ENCODE results near the gene BAZ2B. TPM values are rescaled to one million over a fixed set of nuclear protein-coding genes. Genes with fewer than 3 reads are reported as not detected.
A peak's percentile ranks its signal among the peaks of the same experiment; 100 is the strongest.

The BAZ2B gene
- total and polyA plus RNA-seq, 12 donors: 18.9 to 137 (median 68.0) TPM

GRCh38 chr2:159292157-159292556 lies 324.2 kb downstream of the BAZ2B start:
- H3K9me3 ChIP-seq (replicated peaks in 1 of 3): no peaks in the 10 kb centered on the region
- no peak overlapping the region for H3K27ac ChIP-seq
- H3K36me3 ChIP-seq (replicated peaks in 1 of 2): no peaks in the 10 kb centered on the region
- no peak for DNase-seq
- H3K4me3 ChIP-seq: no peak overlapping the region
- no peaks in the 10 kb centered on the region for H3K27me3 ChIP-seq
- TF ChIP-seq POLR2A (IDR thresholded peaks at IDR 0.05): no peak
- TF ChIP-seq, protein P1, sequence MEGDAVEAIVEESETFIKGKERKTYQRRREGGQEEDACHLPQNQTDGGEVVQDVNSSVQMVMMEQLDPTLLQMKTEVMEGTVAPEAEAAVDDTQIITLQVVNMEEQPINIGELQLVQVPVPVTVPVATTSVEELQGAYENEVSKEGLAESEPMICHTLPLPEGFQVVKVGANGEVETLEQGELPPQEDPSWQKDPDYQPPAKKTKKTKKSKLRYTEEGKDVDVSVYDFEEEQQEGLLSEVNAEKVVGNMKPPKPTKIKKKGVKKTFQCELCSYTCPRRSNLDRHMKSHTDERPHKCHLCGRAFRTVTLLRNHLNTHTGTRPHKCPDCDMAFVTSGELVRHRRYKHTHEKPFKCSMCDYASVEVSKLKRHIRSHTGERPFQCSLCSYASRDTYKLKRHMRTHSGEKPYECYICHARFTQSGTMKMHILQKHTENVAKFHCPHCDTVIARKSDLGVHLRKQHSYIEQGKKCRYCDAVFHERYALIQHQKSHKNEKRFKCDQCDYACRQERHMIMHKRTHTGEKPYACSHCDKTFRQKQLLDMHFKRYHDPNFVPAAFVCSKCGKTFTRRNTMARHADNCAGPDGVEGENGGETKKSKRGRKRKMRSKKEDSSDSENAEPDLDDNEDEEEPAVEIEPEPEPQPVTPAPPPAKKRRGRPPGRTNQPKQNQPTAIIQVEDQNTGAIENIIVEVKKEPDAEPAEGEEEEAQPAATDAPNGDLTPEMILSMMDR (IDR thresholded peaks at IDR 0.05): no peak
- no peaks in the 10 kb centered on the region for H3K4me1 ChIP-seq (replicated peaks in 1 of 2)
- intact Hi-C loops (cut with DNase I): no loop called here
- WGBS, 4 donors: 60 to 71% (median 67%) methylated on average over 5 to 6 of the region's 6 CpGs

DNA sequence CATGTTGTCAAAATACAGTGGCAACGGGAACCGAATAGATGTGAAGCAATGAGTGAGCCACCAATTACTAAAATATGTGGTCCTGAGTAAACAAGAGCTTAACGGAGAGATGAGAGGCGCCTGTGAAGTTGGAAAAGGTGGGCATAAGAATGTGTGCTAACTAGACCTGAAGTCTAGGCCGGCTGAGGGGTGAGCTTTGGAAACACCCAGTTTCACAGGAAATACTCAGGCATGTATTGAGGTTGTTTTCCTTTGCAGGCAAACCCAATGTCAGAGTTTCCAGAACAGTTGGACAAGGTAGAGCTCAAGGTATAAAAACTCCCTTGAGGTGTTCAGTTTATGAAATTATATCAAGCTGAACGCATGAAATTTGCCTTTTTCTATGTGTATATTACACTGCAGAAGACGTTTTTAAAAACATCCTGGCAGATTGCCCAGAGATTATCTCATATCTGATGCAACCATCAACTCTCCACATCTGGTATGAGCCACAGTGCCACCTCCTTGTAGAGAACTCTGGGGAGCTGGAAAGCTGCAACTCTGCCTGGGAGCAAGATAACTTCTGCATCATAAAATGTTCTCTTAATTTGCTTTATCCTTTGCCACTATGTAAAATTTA lies 325.9 kb downstream of the BAZ2B start:
- Histone ChIP-seq H3K9me3 (replicated peaks in 1 of 3) (no peaks in the 10 kb centered on the region), H3K4me1 (replicated peaks in 1 of 2) (peaks cover 4% of the 10 kb centered on the region in 2 donors), H3K27me3 (no peaks in the 10 kb centered on the region), H3K4me3 (no peak overlapping the region), H3K27ac (no peak overlapping the region), H3K36me3 (replicated peaks in 1 of 2) (no peaks in the 10 kb centered on the region)
- TF ChIP-seq, protein P1 (IDR thresholded peaks at IDR 0.05): no peak
- no peak for TF ChIP-seq POLR2A (IDR thresholded peaks at IDR 0.05)
- intact Hi-C loops (cut with DNase I): no loop called here
- peak in 6 of 7 donors; percentile 22 to 59 (median 40) for DNase-seq
- 54 to 58% (median 55%) methylated on average over 7 of the region's 7 CpGs for WGBS, 4 donors

GRCh38 chr2:159287733-159288132 lies 328.6 kb downstream of the BAZ2B start:
- no peak overlapping the region for H3K4me3 ChIP-seq

GRCh38 chr2:159286709-159287441 lies 329.5 kb downstream of the BAZ2B start:
- WGBS, 4 donors: 1 to 3% (median 2%) methylated on average over 24 to 50 of the region's 50 CpGs
- H3K27me3 ChIP-seq: no peaks in the 10 kb centered on the region
- H3K36me3 ChIP-seq (replicated peaks in 1 of 2): no peaks in the 10 kb centered on the region
- TF ChIP-seq POLR2A (IDR thresholded peaks at IDR 0.05): peak; percentile 12 to 80
- TF ChIP-seq, protein P1 (IDR thresholded peaks at IDR 0.05): no peak
- peak; percentile 98 to 99 (median 99) for DNase-seq
- peak overlapping the region in 3 of 4 donors; percentile 52 to 72 (median 71) for H3K4me3 ChIP-seq
- H3K27ac ChIP-seq: peak overlapping the region; percentile 75 to 94 (median 88)
- intact Hi-C loops (cut with DNase I): no loop called here
- H3K4me1 ChIP-seq (replicated peaks in 1 of 2): peaks cover 8% of the 10 kb centered on the region in 2 donors
- no peaks in the 10 kb centered on the region for H3K9me3 ChIP-seq (replicated peaks in 1 of 3)

More at GRCh38 chr2:159287733-159288132, 328.6 kb downstream of the BAZ2B start:
- DNase-seq: no peak
- Histone ChIP-seq H3K27ac (no peak overlapping the region), H3K9me3 (replicated peaks in 1 of 3) (no peaks in the 10 kb centered on the region), H3K27me3 (no peaks in the 10 kb centered on the region), H3K4me1 (replicated peaks in 1 of 2) (peaks cover 8% of the 10 kb centered on the region in 2 donors), H3K36me3 (replicated peaks in 1 of 2) (no peaks in the 10 kb centered on the region)
- intact Hi-C loops (cut with DNase I): no loop called here
- TF ChIP-seq, protein P1 (IDR thresholded peaks at IDR 0.05): no peak
- TF ChIP-seq POLR2A (IDR thresholded peaks at IDR 0.05): no peak

All from adrenal gland (tissue), 12 donors.